Bronchial epithelial cell (primary cell): Measurements from ENCODE around the gene LIMS1. TPM values are rescaled to one million over a fixed set of nuclear protein-coding genes. Genes with fewer than 3 reads are reported as not detected.
"Not testable (repeated sequence)": the region's sequence is repeated elsewhere in the genome, so short reads cannot be mapped to it uniquely, and the experiment has no call there.

Experiments used
- DNase-seq: peaks from one replicate; pipeline ENCODE4 v3.0.0-alpha.2; 2010; ENCODE audit warnings: low read depth
- FAIRE-seq: peaks from 2 replicates; lab custom pipeline; 2011; peaks lifted over from hg19 to GRCh38; lab: Jason Lieb, UNC
- H3K27me3 ChIP-seq: 2 replicates; pipeline ENCODE4 v1.5.1; 2011; ENCODE audit warnings: low read length; ENCODE audit not compliant: control insufficient read depth, insufficient read depth
- H3K36me3 ChIP-seq: 2 replicates; pipeline ENCODE4 v1.5.1; 2011; ENCODE audit warnings: low read length; ENCODE audit not compliant: control insufficient read depth, insufficient read depth
- H3K4me3 ChIP-seq: 2 replicates; pipeline ENCODE4 v1.5.1; 2011; ENCODE audit warnings: mild to moderate bottlenecking, low read depth, low read length, control low read depth
- total RNA-seq: library from RNA; depleted of rRNA; stranded (reverse); fragments of >200 nt; gene quantifications from 2 replicates; pipeline ENCODE4 v1.2.1, GENCODE V29; 2014
- TF ChIP-seq, protein P1 (sequence below): IDR thresholded peaks from 2 replicates; pipeline ENCODE4 v1.5.1; 2011; ENCODE audit warnings: mild to moderate bottlenecking, moderate library complexity, low read length, control low read depth, inconsistent platforms; ENCODE audit not compliant: insufficient read depth, severe bottlenecking

The LIMS1 gene, protein sequence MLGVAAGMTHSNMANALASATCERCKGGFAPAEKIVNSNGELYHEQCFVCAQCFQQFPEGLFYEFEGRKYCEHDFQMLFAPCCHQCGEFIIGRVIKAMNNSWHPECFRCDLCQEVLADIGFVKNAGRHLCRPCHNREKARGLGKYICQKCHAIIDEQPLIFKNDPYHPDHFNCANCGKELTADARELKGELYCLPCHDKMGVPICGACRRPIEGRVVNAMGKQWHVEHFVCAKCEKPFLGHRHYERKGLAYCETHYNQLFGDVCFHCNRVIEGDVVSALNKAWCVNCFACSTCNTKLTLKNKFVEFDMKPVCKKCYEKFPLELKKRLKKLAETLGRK
- total RNA-seq = 42.1 and 62.1 TPM in 2 replicates

- no peaks in the 10 kb centered on the region for H3K27me3 ChIP-seq
- DNase-seq = peak; percentile 66
- FAIRE-seq = no peak
- H3K4me3 ChIP-seq = peak within 1 kb of the TSS; percentile 68
- TF ChIP-seq, protein P1, sequence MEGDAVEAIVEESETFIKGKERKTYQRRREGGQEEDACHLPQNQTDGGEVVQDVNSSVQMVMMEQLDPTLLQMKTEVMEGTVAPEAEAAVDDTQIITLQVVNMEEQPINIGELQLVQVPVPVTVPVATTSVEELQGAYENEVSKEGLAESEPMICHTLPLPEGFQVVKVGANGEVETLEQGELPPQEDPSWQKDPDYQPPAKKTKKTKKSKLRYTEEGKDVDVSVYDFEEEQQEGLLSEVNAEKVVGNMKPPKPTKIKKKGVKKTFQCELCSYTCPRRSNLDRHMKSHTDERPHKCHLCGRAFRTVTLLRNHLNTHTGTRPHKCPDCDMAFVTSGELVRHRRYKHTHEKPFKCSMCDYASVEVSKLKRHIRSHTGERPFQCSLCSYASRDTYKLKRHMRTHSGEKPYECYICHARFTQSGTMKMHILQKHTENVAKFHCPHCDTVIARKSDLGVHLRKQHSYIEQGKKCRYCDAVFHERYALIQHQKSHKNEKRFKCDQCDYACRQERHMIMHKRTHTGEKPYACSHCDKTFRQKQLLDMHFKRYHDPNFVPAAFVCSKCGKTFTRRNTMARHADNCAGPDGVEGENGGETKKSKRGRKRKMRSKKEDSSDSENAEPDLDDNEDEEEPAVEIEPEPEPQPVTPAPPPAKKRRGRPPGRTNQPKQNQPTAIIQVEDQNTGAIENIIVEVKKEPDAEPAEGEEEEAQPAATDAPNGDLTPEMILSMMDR = no peak
- no peaks in the 10 kb centered on the region for H3K36me3 ChIP-seq
Observed at GRCh38 chr2:108533832-108534583, at the start of gene LIMS1. TSS of gene LIMS1 (plus strand) at chr2:108534470. CDS start at chr2:108534563, 93 bp downstream.

- Histone ChIP-seq H3K36me3 (peaks cover 5% of the 10 kb centered on the region), H3K27me3 (no peaks in the 10 kb centered on the region), H3K4me3 (no peak overlapping the region)
- no peak for DNase-seq
- TF ChIP-seq, protein P1 = no peak
- no peak for FAIRE-seq
Observed at GRCh38 chr2:108485253-108485652, 49.0 kb upstream of the LIMS1 start.

DNA sequence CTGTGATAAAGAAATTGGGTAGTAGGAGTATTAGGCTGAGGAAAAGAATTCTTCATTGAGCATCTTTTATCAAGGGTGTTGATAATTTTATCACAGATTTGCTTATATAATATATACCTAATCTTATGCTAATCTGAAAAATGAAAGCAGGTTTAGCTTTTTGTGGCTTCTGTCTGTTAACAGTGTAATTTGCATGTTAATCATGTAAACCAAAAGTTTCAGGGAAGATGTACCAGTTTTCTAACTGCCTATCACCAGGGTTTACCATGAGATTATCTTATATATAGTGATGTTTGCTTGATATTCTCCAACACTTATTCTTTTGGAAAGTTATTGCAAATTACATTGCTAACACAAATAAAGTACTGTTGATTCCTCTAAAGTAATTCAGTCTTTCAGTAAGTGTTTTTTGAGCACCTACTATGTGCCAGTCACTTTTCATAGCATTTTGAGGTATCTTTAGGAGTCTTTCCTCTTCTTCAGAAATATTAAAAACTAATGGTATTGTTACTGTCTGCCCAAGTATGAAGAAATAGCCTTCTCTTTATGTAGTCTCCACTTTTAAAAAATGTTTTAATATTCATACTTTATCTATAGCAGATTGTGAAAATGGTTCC is 43.7 kb upstream of the LIMS1 start:
- no peak overlapping the region for H3K4me3 ChIP-seq
- DNase-seq (no peak), FAIRE-seq (no peak)
- TF ChIP-seq, protein P1 = no peak
- peaks cover 1% of the 10 kb centered on the region for H3K36me3 ChIP-seq
- H3K27me3 ChIP-seq = no peaks in the 10 kb centered on the region

- no peak for DNase-seq
- H3K36me3 ChIP-seq = peaks cover 1% of the 10 kb centered on the region
- H3K4me3 ChIP-seq = no peak overlapping the region
- FAIRE-seq = no peak
- TF ChIP-seq, protein P1 = no peak
- H3K27me3 ChIP-seq = no peaks in the 10 kb centered on the region
Observed at GRCh38 chr2:108491848-108492247, 42.4 kb upstream of the LIMS1 start.

DNA sequence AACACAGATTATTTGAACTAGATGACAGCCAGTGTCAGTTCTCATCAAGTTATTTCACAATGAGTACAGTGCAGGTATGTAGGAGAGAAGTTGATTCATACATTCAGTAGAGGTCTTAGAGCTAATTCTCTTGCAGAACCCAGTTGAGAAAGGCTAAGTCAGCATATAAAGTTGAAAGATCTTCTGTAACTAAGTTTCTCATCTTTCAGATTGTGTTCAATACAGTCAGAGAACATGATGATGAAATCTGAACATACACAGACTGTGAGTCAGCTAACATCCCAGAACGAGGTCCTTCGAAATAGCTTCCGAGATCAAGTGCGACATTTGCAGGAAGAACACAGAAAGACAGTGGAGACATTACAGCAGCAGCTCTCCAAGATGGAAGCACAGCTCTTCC is 41.9 kb upstream of the LIMS1 start:
- Histone ChIP-seq H3K27me3 (no peaks in the 10 kb centered on the region), H3K36me3 (peaks cover 1% of the 10 kb centered on the region), H3K4me3 (no peak overlapping the region)
- FAIRE-seq (peak; percentile 62), DNase-seq (peak; percentile 98)
- TF ChIP-seq, protein P1 = no peak

DNA sequence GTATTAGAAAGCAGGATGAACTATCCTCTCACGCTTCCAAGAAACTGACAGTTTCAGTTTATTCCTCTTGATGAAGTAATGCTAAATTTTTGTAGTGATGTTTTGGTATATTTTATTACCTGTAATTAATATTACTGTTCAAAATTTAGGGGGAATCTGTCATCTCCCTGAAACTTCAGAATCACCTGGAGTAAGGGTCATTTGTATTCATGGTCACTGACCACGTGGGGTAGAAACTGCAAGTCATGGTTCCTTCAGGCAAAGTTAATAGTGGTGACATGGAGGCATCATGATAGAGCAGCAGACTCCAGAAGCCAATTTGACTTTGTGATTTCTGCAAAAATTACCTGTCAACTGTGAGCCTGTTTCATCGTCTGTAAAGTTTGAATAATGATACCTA is 38.1 kb upstream of the LIMS1 start:
- H3K27me3 ChIP-seq, H3K36me3 ChIP-seq, FAIRE-seq, H3K4me3 ChIP-seq, DNase-seq: not testable (repeated sequence)

GRCh38 chr2:108507620-108508019 is 26.6 kb upstream of the LIMS1 start:
- not testable (repeated sequence) for H3K36me3 ChIP-seq, H3K27me3 ChIP-seq, FAIRE-seq, DNase-seq, H3K4me3 ChIP-seq

DNA sequence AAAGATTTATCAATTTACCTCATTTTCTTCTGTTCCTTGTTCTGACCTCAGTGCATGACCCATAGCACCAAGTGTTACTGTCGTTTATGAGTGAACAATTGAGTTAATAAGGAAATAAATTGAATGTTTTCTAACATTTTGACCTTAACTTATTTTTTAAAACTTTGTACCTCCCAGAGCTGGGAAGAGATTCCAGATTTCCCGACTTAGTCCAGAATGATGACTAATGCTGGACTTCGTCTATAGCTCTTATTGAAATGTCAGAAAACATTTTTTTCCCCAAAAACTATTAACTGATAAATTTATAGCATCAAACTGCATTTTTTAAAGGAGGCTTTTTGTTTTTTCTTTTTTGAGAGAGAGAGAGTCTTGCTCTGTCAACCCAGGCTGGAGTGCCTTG is 21.8 kb upstream of the LIMS1 start:
- FAIRE-seq, H3K36me3 ChIP-seq, H3K4me3 ChIP-seq, H3K27me3 ChIP-seq, DNase-seq: not testable (repeated sequence)

GRCh38 chr2:108514478-108514877 is 19.8 kb upstream of the LIMS1 start:
- not testable (repeated sequence) for H3K27me3 ChIP-seq, H3K36me3 ChIP-seq, H3K4me3 ChIP-seq, DNase-seq, FAIRE-seq
